ENCODE results near the gene PDLIM5. TPM values are rescaled to one million over a fixed set of nuclear protein-coding genes. Genes with fewer than 3 reads are reported as not detected.

The PDLIM5 gene
- total RNA-seq, 2 experiments from 2014 or later: 6.3 to 12.6 TPM

GRCh38 chr4:94500685-94501084 lies 48.9 kb downstream of the PDLIM5 start:
- no peaks in the 10 kb centered on the region for H3K79me2 ChIP-seq (ENCODE audit: insufficient read depth, low read depth, low read length)
- no peak overlapping the region for H3K27ac ChIP-seq (ENCODE audit: low read depth, low read length, poor library complexity, severe bottlenecking)
- TF ChIP-seq EZH2phosphoT487 (IDR thresholded peaks at IDR 0.05; ENCODE audit: borderline replicate concordance, low read depth, low read length) (no peak), CTCF (conservative IDR thresholded peaks at IDR 0.05; ENCODE audit: low read length) (no peak)
- no peaks in the 10 kb centered on the region for H4K20me1 ChIP-seq (ENCODE audit: insufficient read depth, low read length)
- H2AFZ ChIP-seq (ENCODE audit: low read length): no peak overlapping the region
- H3K4me3 ChIP-seq (ENCODE audit: low read depth, low read length, poor library complexity, severe bottlenecking): no peak overlapping the region
- no peaks in the 10 kb centered on the region for H3K36me3 ChIP-seq (ENCODE audit: insufficient read depth, low read length)
- ChIA-PET CTCF (ENCODE audit: unreplicated experiment) (no interaction called here), POLR2A (no interaction called here)
- no TSS peak for BruUV-seq (replicated peaks)
- no peak for DNase-seq (ENCODE audit: low spot score)
- H3K9me2 ChIP-seq (ENCODE audit: insufficient read depth, low read length): no peaks in the 10 kb centered on the region
- intact Hi-C loops (cut with micrococcal nuclease; ENCODE audit: unreplicated experiment): no loop called here
- no peaks in the 10 kb centered on the region for H3K9me3 ChIP-seq (ENCODE audit: low read length)
- H3K4me1 ChIP-seq (ENCODE audit: insufficient read depth, low read length, poor library complexity, severe bottlenecking): no peaks in the 10 kb centered on the region
- no peak overlapping the region for H3K4me2 ChIP-seq (ENCODE audit: low read length)

- Histone ChIP-seq H3K27ac (ENCODE audit: low read depth, low read length, poor library complexity, severe bottlenecking) (no peak overlapping the region), H3K9me3 (ENCODE audit: low read length) (no peaks in the 10 kb centered on the region), H3K36me3 (ENCODE audit: insufficient read depth, low read length) (no peaks in the 10 kb centered on the region), H3K4me2 (ENCODE audit: low read length) (no peak overlapping the region), H3K9me2 (ENCODE audit: insufficient read depth, low read length) (no peaks in the 10 kb centered on the region), H3K79me2 (ENCODE audit: insufficient read depth, low read depth, low read length) (no peaks in the 10 kb centered on the region), H3K4me3 (ENCODE audit: low read depth, low read length, poor library complexity, severe bottlenecking) (no peak overlapping the region), H3K4me1 (ENCODE audit: insufficient read depth, low read length, poor library complexity, severe bottlenecking) (no peaks in the 10 kb centered on the region), H4K20me1 (ENCODE audit: insufficient read depth, low read length) (no peaks in the 10 kb centered on the region), H2AFZ (ENCODE audit: low read length) (no peak overlapping the region)
- no TSS peak for BruUV-seq (replicated peaks)
- DNase-seq (ENCODE audit: low spot score): no peak
- POLR2A ChIA-PET: interaction anchor here (0.6 kb wide), 1 partner anchor 485 kb away, joined by 3 read pairs; no protein-coding TSS in a partner anchor
- TF ChIP-seq EZH2phosphoT487 (IDR thresholded peaks at IDR 0.05; ENCODE audit: borderline replicate concordance, low read depth, low read length): no peak
- no peak for TF ChIP-seq CTCF (conservative IDR thresholded peaks at IDR 0.05; ENCODE audit: low read length)
- intact Hi-C loops (cut with micrococcal nuclease; ENCODE audit: unreplicated experiment): no loop called here
- CTCF ChIA-PET (ENCODE audit: unreplicated experiment): no interaction called here
These were observed 52.8 kb downstream of the PDLIM5 start for GRCh38 chr4:94504545-94504944.

DNA sequence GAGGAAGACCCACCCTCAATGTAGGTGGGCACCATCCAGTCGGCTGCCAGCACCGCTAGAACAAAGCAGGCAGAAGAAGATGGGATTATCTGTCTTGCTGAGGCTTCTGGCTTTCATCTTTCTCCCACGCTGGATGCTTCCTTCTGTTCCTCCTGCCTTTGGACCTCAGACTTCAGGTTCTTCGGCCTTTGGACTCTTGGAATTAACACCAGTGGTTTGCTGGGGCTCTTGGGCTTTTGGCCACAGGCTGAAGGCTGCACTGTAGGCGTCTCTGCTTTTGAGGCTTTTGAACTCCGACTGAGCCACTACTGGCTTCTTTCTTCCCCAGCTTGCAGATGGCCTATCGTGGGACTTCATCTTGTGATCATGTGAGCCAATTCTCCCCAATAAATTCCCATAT lies 55.1 kb downstream of the PDLIM5 start:
- Histone ChIP-seq H3K79me2 (ENCODE audit: insufficient read depth, low read depth, low read length) (no peaks in the 10 kb centered on the region), H3K9me2 (ENCODE audit: insufficient read depth, low read length) (no peaks in the 10 kb centered on the region), H2AFZ (ENCODE audit: low read length) (no peak overlapping the region), H3K27ac (ENCODE audit: low read depth, low read length, poor library complexity, severe bottlenecking) (no peak overlapping the region), H3K4me2 (ENCODE audit: low read length) (no peak overlapping the region), H3K4me1 (ENCODE audit: insufficient read depth, low read length, poor library complexity, severe bottlenecking) (no peaks in the 10 kb centered on the region), H3K36me3 (ENCODE audit: insufficient read depth, low read length) (no peaks in the 10 kb centered on the region), H3K4me3 (ENCODE audit: low read depth, low read length, poor library complexity, severe bottlenecking) (no peak overlapping the region), H3K9me3 (ENCODE audit: low read length) (no peaks in the 10 kb centered on the region), H4K20me1 (ENCODE audit: insufficient read depth, low read length) (no peaks in the 10 kb centered on the region)
- BruUV-seq (replicated peaks): no TSS peak
- CTCF ChIA-PET (ENCODE audit: unreplicated experiment): no interaction called here
- no peak for TF ChIP-seq CTCF (conservative IDR thresholded peaks at IDR 0.05; ENCODE audit: low read length)
- no peak for TF ChIP-seq EZH2phosphoT487 (IDR thresholded peaks at IDR 0.05; ENCODE audit: borderline replicate concordance, low read depth, low read length)
- intact Hi-C loops (cut with micrococcal nuclease; ENCODE audit: unreplicated experiment): no loop called here
- no peak for DNase-seq (ENCODE audit: low spot score)
- POLR2A ChIA-PET: no interaction called here
